PC-9 (cell line): ENCODE results near the gene TIMM23. TPM values are rescaled to one million over a fixed set of nuclear protein-coding genes. Genes with fewer than 3 reads are reported as not detected.

Experiments
- BruUV-seq: library from RNA; stranded (reverse); fragments of 400-500 nt; replicated peaks from 2 replicates; lab custom pipeline; 2021; lab: Mats Ljungman, UMichigan
- CTCF ChIA-PET: fragments of 300-600 bp; sonication (Branson Sonifier 250); formaldehyde crosslinking; loops from one replicate; lab custom pipeline; 2022; ENCODE audit warnings: antibody characterized with exemption; lab: Charles Lee
- POLR2A ChIA-PET: fragments of 300-600 bp; sonication (Branson Sonifier 250); formaldehyde crosslinking; loops from one replicate; lab custom pipeline; 2022; ENCODE audit warnings: antibody characterized with exemption; ENCODE audit not compliant: unreplicated experiment; lab: Charles Lee
- DNase-seq, 2 experiments: peaks; one replicate each; pipeline versions ENCODE4 v3.0.0 to v3.0.0-alpha.2; 2015 to 2022; ENCODE audit warnings: mixed read lengths in 1 of 2
- H2AFZ ChIP-seq: fragments of 200-600 bp; sonication (generic); 2 replicates; pipeline ENCODE4 v1.8.1; 2017; ENCODE audit warnings: antibody characterized with exemption
- H3F3A ChIP-seq: fragments of 200-600 bp; sonication (generic); 2 replicates; pipeline ENCODE4 v1.8.1; 2017; ENCODE audit warnings: antibody characterized with exemption, mild to moderate bottlenecking, low read depth; ENCODE audit not compliant: insufficient read depth
- H3K27ac ChIP-seq: fragments of 200-600 bp; sonication (generic); 2 replicates; pipeline ENCODE4 v1.6.1; 2016; ENCODE audit warnings: mixed run types
- H3K27me3 ChIP-seq: fragments of 200-600 bp; sonication (generic); 2 replicates; pipeline ENCODE4 v1.6.1; 2016; ENCODE audit warnings: low read depth, mixed run types; ENCODE audit not compliant: insufficient read depth
- H3K36me3 ChIP-seq: fragments of 200-600 bp; sonication (generic); 2 replicates; pipeline ENCODE4 v1.6.1; 2016; ENCODE audit warnings: low read depth, mixed run types
- H3K4me1 ChIP-seq: fragments of 200-600 bp; sonication (generic); replicated peaks from 2 replicates; pipeline ENCODE4 v1.6.1; 2016; ENCODE audit warnings: mixed run types; ENCODE audit not compliant: insufficient read depth
- H3K4me2 ChIP-seq: fragments of 200-600 bp; sonication (generic); 2 replicates; pipeline ENCODE4 v1.6.1; 2017; ENCODE audit warnings: mixed run types
- H3K4me3 ChIP-seq: fragments of 200-600 bp; sonication (generic); 2 replicates; pipeline ENCODE4 v1.6.1; 2016; ENCODE audit warnings: mixed run types
- H3K79me2 ChIP-seq: fragments of 200-600 bp; sonication (generic); 2 replicates; pipeline ENCODE4 v1.6.1; 2017; ENCODE audit warnings: low read depth, mixed run types
- H3K9me2 ChIP-seq: fragments of 200-600 bp; sonication (generic); 2 replicates; pipeline ENCODE4 v1.8.1; 2017; ENCODE audit warnings: mild to moderate bottlenecking; ENCODE audit not compliant: insufficient read depth
- H3K9me3 ChIP-seq: fragments of 200-600 bp; sonication (generic); 2 replicates; pipeline ENCODE4 v1.8.1; 2016; ENCODE audit warnings: low read depth; ENCODE audit not compliant: insufficient read depth
- H4K20me1 ChIP-seq: fragments of 200-600 bp; sonication (generic); 2 replicates; pipeline ENCODE4 v1.8.1; 2017; ENCODE audit not compliant: insufficient read depth
- EZH2 ChIP-seq: fragments of 200-600 bp; sonication (generic); IDR thresholded peaks from 2 replicates; pipeline ENCODE4 v1.8.0; 2017; ENCODE audit warnings: antibody characterized with exemption, low read depth
- intact Hi-C: fragments of 100-400 bp; cut with micrococcal nuclease; formaldehyde crosslinking; loops from one replicate; pipeline ENCODE4 v1.10.0; 2022; ENCODE audit not compliant: unreplicated experiment
- total RNA-seq: library from RNA; stranded (reverse); gene quantifications from 2 replicates; pipeline ENCODE4 v1.2.3, GENCODE V29; 2021
- TF ChIP-seq, protein P1 (sequence below): fragments of 200-600 bp; sonication (generic); conservative IDR thresholded peaks from 2 replicates; pipeline ENCODE4 v1.6.1; 2017; ENCODE audit warnings: mixed run types, antibody characterized with exemption, mild to moderate bottlenecking, moderate library complexity

TIMM23 gene
- total RNA-seq, 1 experiment from 2014 or later: 82.4 TPM

DNA sequence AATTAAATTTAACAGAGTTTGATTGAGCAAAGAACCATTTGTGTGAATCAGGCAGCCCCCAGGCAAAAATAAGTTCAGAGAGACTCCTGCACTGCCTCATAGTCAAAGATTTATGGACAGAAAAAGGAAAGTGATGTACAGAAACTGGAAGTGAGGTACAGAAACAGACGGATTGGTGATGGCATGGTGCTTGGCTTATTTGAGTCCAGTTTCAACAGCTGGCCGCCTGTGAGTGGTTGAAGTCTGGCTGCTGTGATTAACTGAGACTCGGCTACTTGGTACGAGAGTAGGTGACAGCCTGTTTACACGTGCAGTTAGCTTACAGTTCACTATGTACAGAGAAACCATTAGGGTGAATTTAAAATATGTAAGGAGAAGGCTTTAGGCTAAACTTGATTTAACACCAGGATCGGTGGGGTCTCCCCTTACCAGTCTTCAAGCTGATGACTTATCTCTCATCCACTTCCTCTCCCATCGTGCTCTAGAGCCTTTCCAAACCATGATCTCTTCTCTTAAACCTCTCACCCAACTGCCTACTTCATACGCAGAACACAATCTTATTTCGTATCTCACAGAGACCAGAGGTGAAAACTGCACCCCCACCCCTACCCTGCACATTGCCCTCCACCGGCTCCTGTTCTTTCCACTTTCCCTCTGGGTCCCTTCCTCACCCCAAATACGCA is 78.8 kb downstream of the TIMM23 start:
- Histone ChIP-seq H3K9me3 (no peaks in the 10 kb centered on the region), H3K27me3 (no peaks in the 10 kb centered on the region), H3K4me3 (no peak overlapping the region), H3F3A (no peaks in the 10 kb centered on the region), H3K4me2 (no peak overlapping the region), H3K9me2 (no peaks in the 10 kb centered on the region), H4K20me1 (no peaks in the 10 kb centered on the region), H3K27ac (no peak overlapping the region), H3K36me3 (no peaks in the 10 kb centered on the region), H3K4me1 (no peaks in the 10 kb centered on the region), H2AFZ (no peak overlapping the region), H3K79me2 (no peaks in the 10 kb centered on the region)
- CTCF ChIA-PET: no interaction called here
- intact Hi-C loops: no loop called here
- BruUV-seq: no TSS peak
- TF ChIP-seq, protein P1, sequence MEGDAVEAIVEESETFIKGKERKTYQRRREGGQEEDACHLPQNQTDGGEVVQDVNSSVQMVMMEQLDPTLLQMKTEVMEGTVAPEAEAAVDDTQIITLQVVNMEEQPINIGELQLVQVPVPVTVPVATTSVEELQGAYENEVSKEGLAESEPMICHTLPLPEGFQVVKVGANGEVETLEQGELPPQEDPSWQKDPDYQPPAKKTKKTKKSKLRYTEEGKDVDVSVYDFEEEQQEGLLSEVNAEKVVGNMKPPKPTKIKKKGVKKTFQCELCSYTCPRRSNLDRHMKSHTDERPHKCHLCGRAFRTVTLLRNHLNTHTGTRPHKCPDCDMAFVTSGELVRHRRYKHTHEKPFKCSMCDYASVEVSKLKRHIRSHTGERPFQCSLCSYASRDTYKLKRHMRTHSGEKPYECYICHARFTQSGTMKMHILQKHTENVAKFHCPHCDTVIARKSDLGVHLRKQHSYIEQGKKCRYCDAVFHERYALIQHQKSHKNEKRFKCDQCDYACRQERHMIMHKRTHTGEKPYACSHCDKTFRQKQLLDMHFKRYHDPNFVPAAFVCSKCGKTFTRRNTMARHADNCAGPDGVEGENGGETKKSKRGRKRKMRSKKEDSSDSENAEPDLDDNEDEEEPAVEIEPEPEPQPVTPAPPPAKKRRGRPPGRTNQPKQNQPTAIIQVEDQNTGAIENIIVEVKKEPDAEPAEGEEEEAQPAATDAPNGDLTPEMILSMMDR: no peak
- TF ChIP-seq EZH2: no peak
- POLR2A ChIA-PET: no interaction called here
- no peak for DNase-seq

DNA sequence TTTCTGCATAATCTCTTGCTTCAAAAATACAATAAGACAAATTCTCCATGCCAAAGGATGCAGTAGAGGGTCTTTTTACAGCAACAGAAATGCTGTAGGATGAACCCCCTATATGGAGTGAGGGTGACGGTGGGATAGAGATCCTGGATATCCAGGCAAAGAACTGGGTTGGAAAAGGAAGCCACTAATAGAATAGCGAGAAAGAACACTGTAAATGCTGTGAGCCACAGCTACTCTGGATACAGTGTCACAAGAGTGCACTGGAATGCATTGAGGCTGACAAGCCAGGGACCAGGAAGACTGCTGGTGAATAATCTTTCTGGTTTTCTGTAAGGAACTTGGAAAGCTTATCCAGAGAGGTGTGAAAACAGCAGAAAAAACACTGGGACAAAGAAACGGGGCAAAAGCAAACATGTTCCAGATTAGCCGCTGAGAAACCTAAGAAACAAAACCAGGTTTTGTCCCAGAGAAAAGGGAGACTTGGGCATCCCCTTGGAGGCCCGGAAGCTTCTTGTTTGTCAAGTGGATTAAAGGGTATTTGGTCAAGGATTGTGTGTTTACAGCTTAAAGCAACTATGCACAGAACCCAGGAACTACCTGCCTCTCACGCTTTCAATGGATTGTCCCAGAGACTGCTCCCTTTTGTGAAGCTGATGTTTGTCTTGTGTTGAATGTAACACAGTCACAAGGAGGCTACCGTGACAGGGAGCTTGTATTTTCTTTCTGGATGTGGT is 79.9 kb downstream of the TIMM23 start:
- no peak for DNase-seq
- Histone ChIP-seq H3K36me3 (no peaks in the 10 kb centered on the region), H4K20me1 (no peaks in the 10 kb centered on the region), H3K27me3 (no peaks in the 10 kb centered on the region), H3K79me2 (no peaks in the 10 kb centered on the region), H3K9me3 (no peaks in the 10 kb centered on the region), H3K9me2 (no peaks in the 10 kb centered on the region), H2AFZ (no peak overlapping the region), H3K27ac (no peak overlapping the region), H3K4me2 (no peak overlapping the region), H3K4me1 (no peaks in the 10 kb centered on the region), H3K4me3 (no peak overlapping the region), H3F3A (no peaks in the 10 kb centered on the region)
- TF ChIP-seq, protein P1: no peak
- TF ChIP-seq EZH2: no peak
- BruUV-seq: no TSS peak
- ChIA-PET CTCF (no interaction called here), POLR2A (no interaction called here)
- intact Hi-C loops: no loop called here

DNA sequence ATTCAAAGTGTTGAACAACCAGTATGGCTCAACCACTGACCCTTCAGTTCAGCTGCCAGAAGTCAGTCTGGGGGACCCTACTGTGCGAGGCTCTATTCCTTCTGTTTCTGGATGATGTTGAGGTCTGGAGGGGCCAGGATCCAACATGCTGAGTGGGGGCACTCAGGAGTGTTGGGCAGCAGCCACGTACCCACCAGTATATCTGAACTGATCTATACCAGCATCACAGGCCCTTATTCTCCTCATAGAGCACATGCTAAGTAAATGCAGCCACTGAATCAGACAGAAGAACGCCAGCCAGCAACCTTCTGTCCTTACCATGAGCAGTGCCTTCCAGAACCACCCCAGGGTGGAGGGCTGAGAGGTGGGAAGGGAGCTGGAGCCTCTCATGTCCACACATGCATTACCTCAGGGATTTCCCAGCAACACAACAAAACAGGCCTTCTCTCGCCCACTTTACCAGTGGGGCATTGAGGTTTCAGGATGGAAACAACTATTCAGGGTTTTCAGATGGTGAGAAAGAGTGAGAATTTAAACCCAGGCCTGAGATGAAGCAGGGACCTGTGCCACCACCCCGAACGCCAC is 80.6 kb downstream of the TIMM23 start:
- Histone ChIP-seq H3F3A (no peaks in the 10 kb centered on the region), H3K9me2 (no peaks in the 10 kb centered on the region), H4K20me1 (no peaks in the 10 kb centered on the region), H3K36me3 (no peaks in the 10 kb centered on the region), H3K79me2 (no peaks in the 10 kb centered on the region), H3K27ac (no peak overlapping the region), H3K4me3 (no peak overlapping the region), H3K4me1 (no peaks in the 10 kb centered on the region), H2AFZ (no peak overlapping the region), H3K9me3 (no peaks in the 10 kb centered on the region), H3K27me3 (no peaks in the 10 kb centered on the region), H3K4me2 (no peak overlapping the region)
- ChIA-PET CTCF (no interaction called here), POLR2A (interaction anchor here (0.7 kb wide), 1 partner anchor 40 kb away, joined by 4 read pairs; no protein-coding TSS in a partner anchor)
- intact Hi-C loops: no loop called here
- DNase-seq: no peak
- BruUV-seq: no TSS peak
- TF ChIP-seq, protein P1: no peak
- no peak for TF ChIP-seq EZH2

Other genes starting within 250 kb of the TIMM23 start
- gene WASHC2C, start 245.2 kb upstream of the TIMM23 start, total RNA-seq: 25.6 and 34.2 TPM in 2 replicates
- 24.2 and 31.4 TPM in 2 replicates for gene AGAP4, start 125.0 kb upstream of the TIMM23 start, total RNA-seq
- gene NCOA4, start 58.1 kb downstream of the TIMM23 start, total RNA-seq: 142 and 143 TPM in 2 replicates
- not detected in 2 replicates for gene MSMB, start 73.8 kb downstream of the TIMM23 start, total RNA-seq